Measurements from ENCODE around the gene MBD3. TPM values are rescaled to one million over a fixed set of nuclear protein-coding genes. Genes with fewer than 3 reads are reported as not detected.

MBD3 gene
- total and polyA plus RNA-seq, 2 donors = 64.8 to 99.9 TPM

- 66% methylated on average over 31 of the region's 31 CpGs for WGBS
- DNase-seq (ENCODE audit: low read depth in 6 of 9, low spot score in 9 of 9) = no peak
- peaks cover 0 to 4% of the 10 kb centered on the region in 2 donors for H3K9me3 ChIP-seq (ENCODE audit: control insufficient read depth in 2 of 2, insufficient read depth in 1 of 2, low read length in 1 of 2)
- no peaks in the 10 kb centered on the region for H3K36me3 ChIP-seq (ENCODE audit: control insufficient read depth in 2 of 2, insufficient read depth in 2 of 2, low read length in 1 of 2)
- H3K27me3 ChIP-seq (ENCODE audit: control insufficient read depth in 2 of 2, insufficient read depth in 1 of 2, low read length in 1 of 2) = peaks cover 36 to 60% of the 10 kb centered on the region in 2 donors
- H3K4me1 ChIP-seq (ENCODE audit: control insufficient read depth in 2 of 2, insufficient read depth in 2 of 2, low read length in 2 of 2) = no peaks in the 10 kb centered on the region
- no peak overlapping the region for H3K27ac ChIP-seq (ENCODE audit: low read depth in 1 of 2, low read length in 1 of 2)
- H3K4me3 ChIP-seq (ENCODE audit: low read length in 2 of 2) = no peak overlapping the region
Measured at GRCh38 chr19:1525343-1525742, 67.3 kb downstream of the MBD3 start.

GRCh38 chr19:1524972-1525325, 67.7 kb downstream of the MBD3 start:
- WGBS = 74% methylated on average over 17 of the region's 17 CpGs
- Histone ChIP-seq H3K36me3 (ENCODE audit: control insufficient read depth in 2 of 2, insufficient read depth in 2 of 2, low read length in 1 of 2) (no peaks in the 10 kb centered on the region), H3K27ac (ENCODE audit: low read depth in 1 of 2, low read length in 1 of 2) (no peak overlapping the region), H3K9me3 (ENCODE audit: control insufficient read depth in 2 of 2, insufficient read depth in 1 of 2, low read length in 1 of 2) (peaks cover 0 to 4% of the 10 kb centered on the region in 2 donors), H3K4me1 (ENCODE audit: control insufficient read depth in 2 of 2, insufficient read depth in 2 of 2, low read length in 2 of 2) (no peaks in the 10 kb centered on the region), H3K4me3 (ENCODE audit: low read length in 2 of 2) (no peak overlapping the region), H3K27me3 (ENCODE audit: control insufficient read depth in 2 of 2, insufficient read depth in 1 of 2, low read length in 1 of 2) (peaks cover 36 to 64% of the 10 kb centered on the region in 2 donors)
- DNase-seq (ENCODE audit: low read depth in 6 of 9, low spot score in 9 of 9) = no peak

- 20% methylated on average over 49 of the region's 49 CpGs for WGBS
- H3K27me3 ChIP-seq (ENCODE audit: control insufficient read depth in 2 of 2, insufficient read depth in 1 of 2, low read length in 1 of 2) = peaks cover 36 to 62% of the 10 kb centered on the region in 2 donors
- H3K36me3 ChIP-seq (ENCODE audit: control insufficient read depth in 2 of 2, insufficient read depth in 2 of 2, low read length in 1 of 2) = no peaks in the 10 kb centered on the region
- H3K4me3 ChIP-seq (ENCODE audit: low read length in 2 of 2) = no peak overlapping the region
- no peak for DNase-seq (ENCODE audit: low read depth in 6 of 9, low spot score in 9 of 9)
- H3K27ac ChIP-seq (ENCODE audit: low read depth in 1 of 2, low read length in 1 of 2) = no peak overlapping the region
- peaks cover 0 to 4% of the 10 kb centered on the region in 2 donors for H3K9me3 ChIP-seq (ENCODE audit: control insufficient read depth in 2 of 2, insufficient read depth in 1 of 2, low read length in 1 of 2)
- H3K4me1 ChIP-seq (ENCODE audit: control insufficient read depth in 2 of 2, insufficient read depth in 2 of 2, low read length in 2 of 2) = no peaks in the 10 kb centered on the region
Measured at GRCh38 chr19:1524287-1524971, 68.2 kb downstream of the MBD3 start.

Other genes starting within 250 kb of the MBD3 start
- gene NDUFS7, start 209.0 kb downstream of the MBD3 start, total RNA-seq = 86.7 TPM
- 61.8 TPM for gene NDUFS7, start 209.0 kb downstream of the MBD3 start, polyA plus RNA-seq
- 27.7 TPM for gene GAMT, start 191.3 kb downstream of the MBD3 start, total RNA-seq
- 19.1 TPM for gene GAMT, start 191.3 kb downstream of the MBD3 start, polyA plus RNA-seq
- 67.8 TPM for gene DAZAP1, start 185.3 kb downstream of the MBD3 start, total RNA-seq
- gene DAZAP1, start 185.3 kb downstream of the MBD3 start, polyA plus RNA-seq = 112 TPM
- 789 TPM for gene RPS15, start 154.5 kb downstream of the MBD3 start, total RNA-seq
- gene RPS15, start 154.5 kb downstream of the MBD3 start, polyA plus RNA-seq = 3,095 TPM
- gene APC2, start 142.7 kb downstream of the MBD3 start, total RNA-seq = 0.05 TPM
- gene APC2, start 142.7 kb downstream of the MBD3 start, polyA plus RNA-seq = 0.11 TPM
- 22.8 TPM for gene C19orf25, start 113.7 kb downstream of the MBD3 start, total RNA-seq
- 38.1 TPM for gene C19orf25, start 113.7 kb downstream of the MBD3 start, polyA plus RNA-seq
- gene PCSK4, start 102.5 kb downstream of the MBD3 start, total RNA-seq = 4.9 TPM
- gene PCSK4, start 102.5 kb downstream of the MBD3 start, polyA plus RNA-seq = 11.5 TPM
- gene REEP6, start 101.7 kb downstream of the MBD3 start, total RNA-seq = 0.66 TPM
- 1.9 TPM for gene REEP6, start 101.7 kb downstream of the MBD3 start, polyA plus RNA-seq
- gene ADAMTSL5, start 79.8 kb downstream of the MBD3 start, total RNA-seq = 0.05 TPM
- gene ADAMTSL5, start 79.8 kb downstream of the MBD3 start, polyA plus RNA-seq = 0.21 TPM
- gene PLK5, start 68.8 kb downstream of the MBD3 start, total RNA-seq = 0.09 TPM
- 0.25 TPM for gene PLK5, start 68.8 kb downstream of the MBD3 start, polyA plus RNA-seq
- 13.0 TPM for gene MEX3D, start 24.5 kb downstream of the MBD3 start, total RNA-seq
- 5.4 TPM for gene MEX3D, start 24.5 kb downstream of the MBD3 start, polyA plus RNA-seq
- 167 TPM for gene UQCR11, start 12.6 kb upstream of the MBD3 start, total RNA-seq
- gene UQCR11, start 12.6 kb upstream of the MBD3 start, polyA plus RNA-seq = 108 TPM
- gene TCF3, start 59.8 kb upstream of the MBD3 start, total RNA-seq = 76.0 TPM
- gene TCF3, start 59.8 kb upstream of the MBD3 start, polyA plus RNA-seq = 81.2 TPM
- under 0.01 TPM for gene ONECUT3, start 160.6 kb upstream of the MBD3 start, total RNA-seq
- gene ONECUT3, start 160.6 kb upstream of the MBD3 start, polyA plus RNA-seq = 0.02 TPM
- 1.3 TPM for gene ATP8B3, start 219.4 kb upstream of the MBD3 start, total RNA-seq
- 3.6 TPM for gene ATP8B3, start 219.4 kb upstream of the MBD3 start, polyA plus RNA-seq

Data from thymus (tissue), 11 donors.